Measurements from ENCODE around the gene SPTBN1.

DNA sequence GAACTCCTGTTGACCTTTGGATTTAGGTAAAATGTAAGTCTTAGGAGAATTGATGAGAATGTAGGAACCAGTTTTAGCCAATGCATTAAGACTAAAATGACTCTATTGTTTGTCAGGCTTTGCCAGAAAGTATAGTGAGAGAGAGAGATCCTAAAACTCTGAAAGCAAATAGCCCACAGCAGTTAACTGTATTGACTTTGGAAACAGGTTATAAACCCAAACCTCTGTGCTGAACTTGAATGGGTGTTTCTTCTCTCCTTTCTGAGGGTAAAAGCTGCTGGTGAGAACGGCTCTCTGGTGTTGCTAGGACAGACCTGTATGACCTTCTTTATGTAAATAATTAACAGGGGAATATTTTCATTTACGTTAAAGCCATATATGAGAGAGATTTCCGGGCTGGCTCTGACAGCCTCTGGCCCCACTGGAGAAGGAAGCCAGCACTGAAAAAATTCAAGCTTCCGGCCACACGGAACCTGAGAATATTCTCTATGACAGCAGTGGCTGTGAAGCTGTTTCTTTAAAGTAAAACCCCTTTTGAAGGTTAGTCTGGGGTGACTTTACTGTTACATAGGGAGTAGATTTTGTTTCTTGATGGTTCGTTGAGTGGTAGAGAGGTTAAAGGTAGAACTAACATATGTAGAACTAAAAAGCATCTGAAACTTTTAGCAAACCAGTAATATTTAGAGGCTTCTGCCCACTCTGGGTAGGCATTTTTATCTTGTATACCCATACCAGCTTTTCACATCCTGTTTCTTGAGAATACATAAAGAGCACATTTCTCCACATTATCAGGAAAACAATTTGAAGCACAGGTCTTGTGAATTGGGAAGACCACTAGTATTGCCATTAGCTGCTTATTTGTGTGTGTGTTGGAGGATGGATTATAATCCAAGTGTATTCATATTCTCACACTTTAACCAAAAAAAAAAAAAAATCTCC, 123.8 kb downstream of the SPTBN1 start:
- TF ChIP-seq, protein P1, sequence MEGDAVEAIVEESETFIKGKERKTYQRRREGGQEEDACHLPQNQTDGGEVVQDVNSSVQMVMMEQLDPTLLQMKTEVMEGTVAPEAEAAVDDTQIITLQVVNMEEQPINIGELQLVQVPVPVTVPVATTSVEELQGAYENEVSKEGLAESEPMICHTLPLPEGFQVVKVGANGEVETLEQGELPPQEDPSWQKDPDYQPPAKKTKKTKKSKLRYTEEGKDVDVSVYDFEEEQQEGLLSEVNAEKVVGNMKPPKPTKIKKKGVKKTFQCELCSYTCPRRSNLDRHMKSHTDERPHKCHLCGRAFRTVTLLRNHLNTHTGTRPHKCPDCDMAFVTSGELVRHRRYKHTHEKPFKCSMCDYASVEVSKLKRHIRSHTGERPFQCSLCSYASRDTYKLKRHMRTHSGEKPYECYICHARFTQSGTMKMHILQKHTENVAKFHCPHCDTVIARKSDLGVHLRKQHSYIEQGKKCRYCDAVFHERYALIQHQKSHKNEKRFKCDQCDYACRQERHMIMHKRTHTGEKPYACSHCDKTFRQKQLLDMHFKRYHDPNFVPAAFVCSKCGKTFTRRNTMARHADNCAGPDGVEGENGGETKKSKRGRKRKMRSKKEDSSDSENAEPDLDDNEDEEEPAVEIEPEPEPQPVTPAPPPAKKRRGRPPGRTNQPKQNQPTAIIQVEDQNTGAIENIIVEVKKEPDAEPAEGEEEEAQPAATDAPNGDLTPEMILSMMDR (conservative IDR thresholded peaks at IDR 0.05; ENCODE audit: low read depth, low read length) = no peak
- TF ChIP-seq EZH2 (IDR thresholded peaks at IDR 0.05; ENCODE audit: borderline replicate concordance, low read depth, low read length, poor library complexity, severe bottlenecking) = no peak

Data from A673 (cell line).